Effector CD8-positive, alpha-beta T cell (primary cell): Measurements from ENCODE around the gene PCNX4.

Experiments
- DNase-seq: peaks from one replicate; lab custom pipeline; 2025; lab: John Stamatoyannopoulos, UW

PCNX4 gene

DNA sequence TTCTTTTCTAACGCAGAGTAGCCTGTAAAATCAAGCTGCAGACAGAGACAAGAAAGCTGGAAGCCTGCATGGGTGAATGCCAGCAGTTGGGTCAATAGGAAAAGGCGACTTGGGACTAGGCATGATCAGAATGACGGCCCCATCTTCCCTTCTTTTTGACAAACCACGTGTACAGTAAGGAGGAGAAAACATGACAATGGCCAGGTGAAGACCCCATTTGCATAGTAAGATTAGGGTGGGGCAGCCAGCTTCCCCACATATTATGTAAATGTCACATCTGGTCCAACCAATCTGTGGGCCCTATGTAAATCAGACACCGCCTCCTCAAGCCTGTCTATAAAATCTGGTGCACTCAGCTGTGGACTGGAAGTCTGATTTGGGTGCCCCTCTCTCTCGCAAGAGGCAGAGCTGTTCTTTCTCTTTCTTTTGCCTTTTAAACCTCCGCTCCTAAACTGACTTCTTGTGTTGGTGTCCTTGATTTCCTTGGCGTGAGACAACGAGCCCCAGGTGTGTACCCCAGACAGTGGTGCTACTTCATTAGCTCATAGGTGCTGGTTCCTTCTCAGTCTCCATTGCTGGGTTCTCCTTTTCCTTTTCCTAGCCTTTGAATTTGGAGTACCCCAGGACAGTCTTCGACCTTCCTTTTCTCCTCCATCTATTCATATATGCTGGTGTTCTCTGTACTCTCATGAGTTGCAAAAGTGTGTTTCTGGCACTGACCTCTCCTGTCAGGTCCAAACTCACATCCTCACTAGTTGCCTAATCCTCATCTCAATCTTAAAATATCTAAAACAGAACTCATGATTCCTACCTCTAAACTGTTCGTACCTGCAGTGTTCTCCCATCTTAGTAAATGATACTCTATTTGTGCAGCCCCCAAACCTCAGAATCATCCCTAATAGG is 82.9 kb downstream of the PCNX4 start:
- DNase-seq, result no peak

DNA sequence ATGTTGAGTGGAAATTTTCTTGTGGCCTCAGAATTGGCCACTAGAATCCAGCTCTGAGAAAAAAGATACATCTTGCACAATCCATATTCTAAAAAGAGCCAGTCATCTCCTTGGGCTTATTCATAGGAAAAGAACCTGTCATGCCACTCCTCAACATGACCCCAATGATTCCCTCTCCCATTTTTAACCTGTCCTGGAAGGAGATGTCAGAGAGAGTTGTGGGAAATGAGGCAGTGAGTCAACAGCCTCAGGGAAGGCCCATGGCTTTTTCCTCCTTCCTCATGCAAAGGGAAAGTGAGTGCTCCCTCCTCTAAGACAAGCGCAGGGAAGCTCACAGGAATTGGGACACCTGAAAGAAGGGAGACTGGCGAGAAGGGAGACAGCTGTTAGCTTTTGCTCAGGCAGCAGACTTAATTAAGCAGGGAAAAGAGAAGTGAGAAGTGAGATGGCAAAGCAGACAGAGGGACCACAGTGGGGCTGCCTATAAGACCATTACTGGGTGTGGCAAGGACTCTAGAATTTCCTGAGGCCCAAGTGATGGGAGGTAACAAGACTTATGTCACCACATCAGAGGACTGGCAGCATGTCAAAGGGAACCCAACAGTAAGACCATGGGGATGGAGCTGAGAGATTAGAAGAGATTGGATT is 83.7 kb downstream of the PCNX4 start:
- no peak for DNase-seq

- no peak for DNase-seq
Measured at GRCh38 chr14:60178164-60178563, 86.4 kb downstream of the PCNX4 start.

DNA sequence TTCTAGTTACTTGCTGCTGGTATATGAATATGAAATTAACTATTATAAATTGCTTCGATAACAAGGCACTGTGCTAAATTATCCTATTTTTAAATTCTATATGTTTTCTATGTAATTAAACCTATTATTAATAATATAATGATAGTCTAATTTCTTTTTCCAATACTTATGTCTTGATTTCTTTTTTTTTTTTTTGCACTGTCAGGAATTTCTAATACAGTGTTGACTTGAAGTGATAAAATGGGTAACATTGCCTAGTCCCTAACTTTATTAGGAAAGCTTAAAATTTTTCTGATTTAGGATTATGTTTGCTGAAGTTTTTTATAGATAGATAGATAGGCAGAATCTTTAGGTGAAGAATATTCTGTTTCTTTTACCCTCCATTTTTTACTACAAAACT is 87.1 kb downstream of the PCNX4 start:
- DNase-seq, result no peak

GRCh38 chr14:60179431-60179869 is 87.7 kb downstream of the PCNX4 start:
- DNase-seq, result no peak

DNA sequence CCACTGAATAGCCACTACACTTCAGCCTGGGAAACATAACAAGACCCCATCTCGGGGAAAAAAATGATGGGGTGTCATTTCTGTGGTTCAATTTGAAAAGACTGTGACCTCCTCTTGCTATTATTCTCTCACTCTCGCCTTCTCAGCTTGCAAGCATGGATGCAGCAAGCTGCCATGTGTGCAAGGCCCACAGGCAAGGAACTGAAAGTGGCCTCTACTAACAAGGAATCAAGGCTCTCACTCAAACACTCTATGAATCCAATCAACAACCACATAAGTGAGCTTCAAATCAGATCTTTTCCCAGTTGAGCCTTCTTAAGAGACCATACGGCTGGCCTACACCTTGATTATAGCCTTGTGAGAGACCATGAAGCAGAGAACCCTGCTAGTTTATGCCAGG is 91.4 kb downstream of the PCNX4 start:
- no peak for DNase-seq

GRCh38 chr14:60183741-60184140 is 92.0 kb downstream of the PCNX4 start:
- DNase-seq, result no peak

DNA sequence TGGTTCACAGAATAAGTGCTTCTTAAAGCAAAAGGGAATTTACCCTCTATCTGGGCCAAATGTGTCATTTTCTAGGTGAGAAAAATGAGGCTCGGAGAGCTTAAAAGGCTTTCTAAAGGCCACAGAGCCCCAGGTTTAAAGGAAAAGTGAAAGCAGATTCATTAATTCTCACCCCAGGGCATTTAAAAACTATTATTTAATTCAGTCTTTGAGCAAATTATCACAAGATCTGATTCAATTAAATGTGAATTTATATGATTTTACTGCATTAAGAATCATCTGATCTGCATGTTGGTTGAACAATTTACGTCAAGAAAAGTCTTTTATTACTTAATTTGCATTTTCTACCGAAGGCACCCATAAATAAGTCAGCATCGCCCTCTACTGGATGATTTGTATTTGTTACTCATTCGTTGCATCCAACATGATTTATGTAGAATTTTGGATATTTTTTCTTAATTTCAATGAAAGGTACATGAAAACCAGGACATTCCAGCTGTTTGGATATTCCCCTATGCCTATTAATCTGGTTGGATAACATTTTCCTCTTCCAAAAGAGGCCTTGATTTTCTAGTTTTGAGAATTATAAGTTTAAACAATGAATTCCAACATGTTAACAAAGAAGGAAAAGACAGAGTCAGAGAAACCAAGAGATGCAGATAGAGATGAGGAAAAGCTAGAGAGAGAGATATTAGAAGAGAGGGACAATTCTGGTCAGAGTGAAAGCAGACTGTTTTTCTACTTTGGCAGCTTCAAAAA is 92.6 kb downstream of the PCNX4 start:
- no peak for DNase-seq

GRCh38 chr14:60184905-60185555 is 93.3 kb downstream of the PCNX4 start:
- DNase-seq, result no peak

DNA sequence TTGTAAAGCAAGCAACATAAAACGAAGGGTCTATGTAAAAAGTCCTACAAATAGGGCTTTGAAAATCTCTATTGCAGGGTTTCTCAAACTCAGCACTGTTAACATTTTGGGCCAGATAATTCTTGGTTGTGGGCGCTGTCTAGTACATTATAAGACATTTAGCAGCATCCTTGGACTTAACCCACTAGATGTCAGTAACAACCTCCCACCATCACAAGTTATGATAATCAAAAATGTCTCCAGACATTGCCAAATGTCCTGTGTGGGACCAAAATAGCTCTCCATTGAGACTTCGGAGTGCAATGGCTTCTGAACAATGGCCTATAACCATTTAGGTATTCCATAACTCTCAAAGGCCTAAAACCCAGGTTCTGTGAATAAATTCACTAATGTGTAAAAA is 96.4 kb downstream of the PCNX4 start:
- DNase-seq, result no peak

DNA sequence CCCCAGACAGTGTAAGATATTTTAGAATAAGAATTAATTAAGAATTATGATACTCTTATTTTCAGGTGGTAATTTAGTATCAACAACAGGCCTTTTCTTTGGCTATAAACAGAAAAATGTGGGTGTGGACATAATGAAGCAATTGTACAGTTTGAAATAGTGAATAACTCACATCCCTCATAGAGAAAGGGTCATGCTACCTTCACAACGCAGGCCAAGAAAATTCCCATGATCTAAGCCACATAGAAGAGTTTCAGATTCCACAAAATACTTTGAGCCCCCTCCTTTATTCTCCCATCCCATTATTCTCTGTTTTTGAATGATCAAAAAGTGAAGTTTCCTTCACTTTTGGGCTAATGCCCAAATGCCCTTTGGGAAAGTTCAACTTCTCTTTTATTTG is 97.0 kb downstream of the PCNX4 start:
- no peak for DNase-seq

DNA sequence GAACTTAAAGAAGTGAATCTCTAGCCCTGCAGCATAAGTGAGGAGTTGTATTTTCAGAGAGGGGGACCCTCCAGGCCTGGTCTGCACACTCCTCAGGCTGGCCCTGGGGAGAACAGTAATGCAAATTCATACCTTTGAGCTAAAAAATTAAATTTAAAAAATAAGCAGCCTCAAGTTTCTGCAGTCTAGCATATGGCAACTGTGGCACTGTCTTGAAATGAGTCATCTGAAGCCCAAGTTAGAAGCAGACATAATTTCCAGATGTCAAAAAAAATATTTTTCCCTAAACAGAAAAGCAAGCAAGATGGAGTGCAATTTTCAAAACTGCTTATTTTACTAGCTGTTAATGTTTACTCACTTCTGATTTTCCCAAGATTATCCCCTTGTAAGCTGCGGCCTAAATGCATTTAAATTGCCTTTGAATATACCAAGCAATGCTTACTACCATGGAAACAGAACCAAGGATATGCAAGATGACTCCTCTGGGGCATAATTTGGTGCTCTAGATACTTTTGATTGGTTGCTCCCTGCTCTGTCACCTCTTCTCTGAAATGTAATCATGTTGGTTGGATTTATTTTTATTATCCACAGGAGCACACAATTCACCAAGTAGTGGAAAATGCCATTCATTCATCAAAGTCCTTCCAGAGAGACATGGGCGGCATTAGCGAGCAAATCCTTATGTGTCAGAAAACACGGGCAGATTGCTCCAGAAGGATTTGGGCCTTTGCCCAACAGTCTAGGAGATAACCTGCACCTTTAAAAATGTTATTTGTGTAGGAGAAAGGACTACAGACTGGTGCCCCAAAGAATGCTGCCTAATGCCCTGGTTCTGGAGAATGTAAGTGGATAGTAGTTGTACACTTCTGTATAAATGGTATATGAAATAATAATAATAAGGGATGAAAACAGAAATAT is 98.5 kb downstream of the PCNX4 start:
- no peak for DNase-seq

DNA sequence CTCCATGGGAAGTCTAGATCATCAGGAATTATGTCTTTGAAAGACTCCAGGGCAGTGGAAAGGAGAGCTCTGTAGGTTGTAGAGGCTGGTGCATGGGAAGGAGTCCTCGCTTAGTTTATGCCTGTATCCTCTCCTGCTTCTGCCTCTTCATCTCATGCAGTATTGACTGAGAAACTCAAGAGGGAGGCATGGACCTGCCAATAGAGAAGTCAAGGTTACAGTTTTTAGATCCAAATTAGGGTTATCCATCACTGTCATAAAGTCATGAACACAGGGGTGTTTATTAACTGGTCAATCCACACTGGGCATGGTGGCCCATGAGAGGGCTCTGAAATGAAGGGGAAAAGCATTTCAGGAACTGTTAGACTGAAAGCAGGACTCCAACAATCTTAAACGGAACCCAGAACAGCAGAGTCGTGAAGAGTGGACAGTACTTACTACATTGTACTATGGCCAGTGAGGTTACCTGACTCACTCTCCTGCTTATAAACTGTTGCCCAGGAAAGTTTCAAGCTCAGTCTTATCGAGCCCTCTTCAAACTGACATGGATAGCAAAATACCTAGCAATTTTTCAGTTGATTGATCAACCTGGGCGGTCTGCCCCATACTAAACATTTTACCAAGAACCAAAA is 103.6 kb downstream of the PCNX4 start:
- no peak for DNase-seq

GRCh38 chr14:60196291-60196690 is 104.6 kb downstream of the PCNX4 start:
- no peak for DNase-seq

DNA sequence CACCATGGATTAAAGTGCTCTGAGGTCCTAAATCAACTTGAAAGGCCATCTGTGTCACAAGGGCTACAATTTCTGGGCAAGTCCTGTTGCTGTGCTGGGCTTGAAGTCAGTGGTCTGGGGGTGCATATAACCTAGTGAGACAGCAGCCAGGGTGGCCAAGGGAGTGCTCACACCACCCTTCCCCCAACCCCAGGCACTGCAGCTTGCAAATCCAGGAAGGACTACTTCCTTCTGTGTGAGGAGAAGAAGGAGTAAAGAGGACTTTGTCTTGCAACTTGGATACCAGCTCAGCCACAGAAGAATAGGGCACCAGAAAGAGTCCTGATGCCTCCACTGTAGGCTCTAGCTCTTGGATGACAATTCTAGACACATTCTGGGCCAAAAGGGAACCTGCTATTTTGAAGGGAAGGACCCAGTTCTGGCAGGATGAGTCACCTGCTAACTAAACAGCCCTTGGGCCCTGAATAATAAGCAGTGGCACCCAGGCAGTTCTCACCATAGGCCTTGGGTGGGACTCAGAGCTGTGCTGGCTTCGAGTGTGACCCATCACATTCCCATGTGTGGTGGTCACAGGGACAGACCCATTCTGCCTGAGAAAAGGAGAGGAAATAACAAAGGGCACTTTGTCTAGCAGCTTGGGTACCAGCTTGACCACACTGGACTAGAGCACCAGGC is 106.0 kb downstream of the PCNX4 start:
- no peak for DNase-seq

DNA sequence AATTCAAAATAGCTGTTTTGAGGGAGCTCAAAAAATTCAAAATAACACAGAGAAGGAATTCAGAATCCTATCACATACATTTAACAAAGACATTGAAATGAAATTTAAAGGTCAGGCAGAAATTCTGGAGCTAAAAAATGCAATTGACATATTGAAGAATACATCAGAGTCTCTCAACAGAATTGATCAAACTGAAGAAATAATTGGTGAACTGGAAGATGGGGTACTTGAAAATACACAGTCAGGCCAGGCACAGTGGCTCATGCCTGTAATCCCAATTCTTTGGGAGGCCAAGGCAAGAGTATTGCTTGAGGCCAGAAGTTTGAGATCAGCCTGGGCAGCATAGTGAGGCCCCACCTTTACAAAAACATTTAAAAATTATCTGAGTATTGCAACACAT is 107.6 kb downstream of the PCNX4 start:
- DNase-seq, result no peak

DNA sequence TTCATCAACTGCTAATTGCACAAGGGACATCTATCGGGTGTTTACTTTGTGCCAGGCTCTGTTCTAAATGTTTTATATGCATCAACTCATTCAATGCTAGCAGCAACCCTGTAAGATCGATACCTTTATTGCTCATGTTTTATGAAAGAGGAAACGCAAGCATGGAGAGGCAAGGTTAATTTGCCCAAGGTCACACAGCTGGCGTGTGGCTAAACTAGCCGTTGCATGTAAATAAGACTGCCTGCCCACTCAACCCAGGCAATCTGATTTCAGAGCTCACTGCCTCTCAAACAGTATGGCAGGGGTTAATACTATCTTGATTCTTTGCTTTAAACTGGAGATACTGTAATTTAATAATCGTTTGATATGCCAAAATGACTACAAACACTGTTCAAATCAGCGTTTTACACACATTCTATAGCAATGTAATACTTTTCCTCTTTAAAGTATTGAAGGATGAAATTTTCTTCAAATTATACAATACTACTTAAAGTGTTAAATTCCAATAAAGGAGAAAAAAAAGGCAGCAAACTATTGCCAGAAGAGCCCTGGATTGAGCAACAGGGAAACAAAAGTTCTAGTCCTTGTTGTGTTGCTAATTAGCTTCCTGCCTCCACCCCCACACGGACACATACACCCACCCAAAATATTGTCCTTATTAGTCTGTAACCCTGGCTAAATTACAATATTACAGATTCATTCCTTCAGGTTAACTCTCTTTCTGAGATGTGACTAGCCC is 112.5 kb downstream of the PCNX4 start:
- DNase-seq, result no peak

DNA sequence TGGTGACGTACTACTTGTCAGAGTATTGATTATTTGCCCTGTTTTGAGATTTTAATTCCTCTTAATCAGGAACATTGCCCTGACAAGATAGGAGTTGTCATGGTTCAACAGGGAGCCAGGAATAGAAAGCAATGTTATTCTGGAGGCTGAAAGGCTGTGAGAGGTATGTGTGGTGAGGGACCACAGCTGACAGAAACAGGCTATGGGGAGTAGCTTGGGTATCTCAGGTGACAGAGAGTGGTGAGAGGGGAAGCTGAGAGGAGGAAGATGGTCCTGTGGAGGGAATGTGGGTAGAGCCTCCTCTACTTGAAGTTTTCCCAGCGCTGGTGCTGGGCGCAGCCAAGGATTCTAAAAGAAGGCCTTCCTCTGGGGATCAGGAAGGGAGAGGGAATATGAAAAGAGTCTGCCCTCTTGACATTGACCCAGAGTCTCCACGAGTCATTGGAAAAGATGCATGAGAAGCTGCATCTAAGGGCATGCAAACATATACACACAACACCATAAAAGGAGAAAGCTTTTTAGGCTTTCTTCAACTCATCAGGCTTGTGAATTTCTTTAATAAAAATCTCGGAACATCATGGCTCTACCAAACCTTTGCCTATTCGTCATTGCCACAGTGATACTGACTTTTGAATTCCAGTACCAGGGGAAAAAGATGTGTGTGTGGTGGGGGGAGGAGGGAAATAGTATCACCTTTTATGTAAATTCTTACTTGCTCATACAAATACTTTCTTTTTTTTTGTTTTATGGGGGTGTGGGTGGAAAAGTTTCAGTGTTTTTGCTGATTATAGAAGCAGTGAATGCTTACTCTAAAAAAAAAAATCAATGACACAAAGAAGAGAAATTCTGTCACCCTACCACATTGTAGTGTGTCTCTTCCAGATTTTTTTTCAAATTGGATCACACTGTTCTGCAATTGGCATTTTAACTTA is 113.4 kb downstream of the PCNX4 start:
- no peak for DNase-seq
